ENCODE data around the gene GASK1A.

GASK1A gene

DNA sequence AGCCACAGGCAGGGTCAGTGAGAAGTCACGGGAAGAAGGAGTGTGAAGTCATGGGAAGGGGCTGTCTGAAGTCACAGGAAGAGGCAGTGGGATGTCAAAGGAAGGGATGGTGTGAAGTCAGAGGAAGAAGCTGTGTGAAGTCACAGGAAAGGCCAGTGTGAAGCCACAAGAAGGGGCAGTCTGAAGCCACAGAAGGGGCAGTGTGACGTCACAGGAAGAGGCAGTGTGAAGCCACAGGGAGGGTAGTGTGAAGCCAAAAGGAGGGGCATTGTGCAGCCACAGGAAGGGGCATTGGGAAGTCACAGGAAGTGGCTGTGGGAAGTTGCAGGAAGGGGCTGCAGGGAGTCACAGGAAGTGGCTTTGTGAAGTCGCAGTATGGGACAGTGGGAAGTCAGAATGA lies 35.1 kb downstream of the GASK1A start:
- no peak overlapping the region for H3K27ac ChIP-seq
- TF ChIP-seq, protein P1, sequence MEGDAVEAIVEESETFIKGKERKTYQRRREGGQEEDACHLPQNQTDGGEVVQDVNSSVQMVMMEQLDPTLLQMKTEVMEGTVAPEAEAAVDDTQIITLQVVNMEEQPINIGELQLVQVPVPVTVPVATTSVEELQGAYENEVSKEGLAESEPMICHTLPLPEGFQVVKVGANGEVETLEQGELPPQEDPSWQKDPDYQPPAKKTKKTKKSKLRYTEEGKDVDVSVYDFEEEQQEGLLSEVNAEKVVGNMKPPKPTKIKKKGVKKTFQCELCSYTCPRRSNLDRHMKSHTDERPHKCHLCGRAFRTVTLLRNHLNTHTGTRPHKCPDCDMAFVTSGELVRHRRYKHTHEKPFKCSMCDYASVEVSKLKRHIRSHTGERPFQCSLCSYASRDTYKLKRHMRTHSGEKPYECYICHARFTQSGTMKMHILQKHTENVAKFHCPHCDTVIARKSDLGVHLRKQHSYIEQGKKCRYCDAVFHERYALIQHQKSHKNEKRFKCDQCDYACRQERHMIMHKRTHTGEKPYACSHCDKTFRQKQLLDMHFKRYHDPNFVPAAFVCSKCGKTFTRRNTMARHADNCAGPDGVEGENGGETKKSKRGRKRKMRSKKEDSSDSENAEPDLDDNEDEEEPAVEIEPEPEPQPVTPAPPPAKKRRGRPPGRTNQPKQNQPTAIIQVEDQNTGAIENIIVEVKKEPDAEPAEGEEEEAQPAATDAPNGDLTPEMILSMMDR (conservative IDR thresholded peaks at IDR 0.05), result no peak

DNA sequence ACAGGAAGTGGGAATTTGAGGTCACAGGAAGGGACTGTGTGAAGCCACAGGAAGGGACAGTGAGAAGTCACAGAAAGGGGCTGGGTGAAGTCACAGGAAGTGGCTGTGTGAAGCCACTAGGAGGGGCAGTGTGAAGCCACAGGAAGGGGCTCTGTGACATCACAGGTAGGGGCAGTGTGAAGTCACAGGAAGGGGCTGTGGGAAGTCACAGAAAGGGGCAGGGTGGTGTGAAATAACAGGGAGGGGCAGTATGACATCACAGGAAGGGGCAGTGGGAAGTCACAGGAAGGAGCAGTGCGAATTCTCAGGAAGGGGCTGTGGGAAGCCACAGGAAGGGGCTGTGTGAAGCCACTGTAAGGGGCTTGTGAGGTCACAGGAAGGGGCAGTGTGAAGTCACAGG lies 35.8 kb downstream of the GASK1A start:
- no peak overlapping the region for H3K27ac ChIP-seq
- TF ChIP-seq, protein P1 (conservative IDR thresholded peaks at IDR 0.05), result no peak

DNA sequence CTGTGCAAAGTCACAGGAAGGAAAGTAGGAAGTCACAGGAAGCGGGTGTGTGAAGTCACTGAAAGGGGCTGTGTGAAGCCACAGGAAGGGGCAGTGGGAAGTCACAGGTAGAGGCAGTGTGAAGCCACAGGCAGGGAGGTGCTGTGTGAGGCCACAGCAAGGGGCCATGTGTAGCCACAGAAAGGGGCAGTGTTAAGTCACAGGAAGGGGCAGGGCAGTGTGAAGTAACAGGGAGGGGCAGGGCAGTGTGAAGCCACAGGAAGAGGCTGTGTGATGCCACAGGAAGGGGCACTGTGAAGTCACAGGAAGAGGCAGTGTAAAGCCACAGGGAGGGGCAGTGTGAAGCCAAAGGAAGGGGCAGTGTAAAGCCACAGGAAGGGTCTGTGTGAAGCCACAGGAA lies 36.5 kb downstream of the GASK1A start:
- H3K27ac ChIP-seq, result no peak overlapping the region
- TF ChIP-seq, protein P1 (conservative IDR thresholded peaks at IDR 0.05), result no peak

DNA sequence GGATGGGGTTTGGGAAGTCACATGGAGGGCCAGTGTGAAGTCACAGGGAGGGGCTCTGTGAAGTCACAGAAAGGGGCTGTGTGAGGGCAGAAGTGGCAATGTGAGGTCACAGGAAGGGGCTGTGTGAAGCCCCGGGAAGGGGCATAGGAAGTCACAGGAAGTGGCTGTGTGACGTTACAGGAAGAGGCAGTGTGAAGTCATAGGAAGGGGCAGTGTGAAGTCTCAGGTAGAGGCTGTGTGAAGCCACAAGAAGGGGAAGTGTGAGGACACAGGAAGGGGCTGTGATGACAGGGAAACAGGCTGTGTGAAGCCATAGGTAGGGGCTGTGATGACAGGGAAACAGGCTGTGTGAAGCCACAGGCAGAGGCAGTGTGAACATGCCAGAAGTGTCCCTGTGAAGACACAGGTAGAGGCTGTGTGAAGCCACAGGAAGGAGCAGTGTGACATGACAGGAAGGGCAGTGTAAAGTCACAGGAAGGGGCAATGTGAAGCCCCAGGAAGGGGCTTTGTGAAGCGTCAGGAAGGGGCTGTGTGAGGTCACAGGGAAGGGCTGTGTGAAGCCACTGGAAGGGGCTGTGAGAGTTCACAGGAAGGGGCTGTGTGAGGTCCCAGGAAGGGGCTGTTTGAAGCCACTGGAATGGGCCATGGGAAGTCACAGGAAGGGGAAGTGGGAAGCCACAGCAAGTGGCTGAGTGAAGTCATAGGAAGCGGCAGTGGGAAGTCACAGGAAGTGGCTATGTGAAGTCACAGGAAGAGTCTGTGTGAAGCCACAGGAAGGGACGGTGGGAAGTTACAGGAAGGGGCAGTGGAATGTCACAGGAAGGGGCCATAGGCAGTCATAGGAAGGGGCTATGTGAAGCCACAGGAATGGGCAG lies 37.1 kb downstream of the GASK1A start:
- no peak overlapping the region for H3K27ac ChIP-seq
- TF ChIP-seq, protein P1 (conservative IDR thresholded peaks at IDR 0.05), result no peak

DNA sequence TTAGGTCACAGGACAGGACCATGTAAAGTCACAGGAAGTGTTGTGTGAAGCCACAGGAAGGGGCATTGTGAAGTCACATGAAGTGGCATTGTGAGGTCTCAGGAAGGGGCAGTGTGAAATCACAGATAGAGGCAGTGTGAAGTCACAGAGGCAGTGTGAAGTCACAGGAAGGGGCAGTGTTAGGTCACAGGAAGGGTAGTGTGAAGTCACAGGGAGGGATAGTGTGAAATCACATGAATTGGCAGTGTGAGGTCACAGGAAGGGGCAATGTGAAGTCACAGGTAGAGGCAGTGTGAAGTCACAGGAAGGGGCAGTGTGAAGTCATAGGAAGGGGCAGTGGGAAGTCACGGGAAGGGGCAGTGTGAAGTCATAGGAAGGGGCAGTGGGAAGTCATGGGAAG lies 37.9 kb downstream of the GASK1A start:
- TF ChIP-seq, protein P1 (conservative IDR thresholded peaks at IDR 0.05), result no peak
- no peak overlapping the region for H3K27ac ChIP-seq

DNA sequence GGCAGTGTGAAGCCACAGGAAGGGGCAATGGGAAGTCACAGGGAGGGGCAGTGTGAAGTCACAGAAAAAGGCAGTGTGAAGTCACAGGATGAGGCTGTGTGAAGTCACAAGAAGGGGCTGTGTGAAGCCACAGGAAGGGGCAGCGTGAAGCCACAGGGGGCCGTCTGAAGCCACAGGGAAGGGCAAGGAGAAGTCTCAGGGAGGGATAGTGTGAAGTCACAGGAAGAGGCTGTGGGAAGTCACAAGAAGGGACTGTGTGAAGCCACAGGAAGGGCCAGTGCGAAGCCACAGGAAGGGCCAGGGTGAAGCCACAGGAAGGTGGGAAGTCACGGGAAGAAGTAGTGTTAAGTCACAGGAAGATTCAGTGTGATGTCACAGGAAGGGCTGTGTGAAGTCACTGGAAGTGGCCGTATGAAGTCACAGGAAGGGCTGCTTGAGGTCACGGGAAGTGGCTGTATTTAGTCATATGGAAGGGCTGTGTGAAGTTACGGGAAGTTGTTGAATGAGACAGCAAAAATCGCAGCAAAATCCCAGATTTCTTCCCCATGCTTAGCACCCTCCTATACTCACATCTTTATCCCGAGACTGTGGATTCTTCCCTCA lies 38.6 kb downstream of the GASK1A start:
- TF ChIP-seq, protein P1 (conservative IDR thresholded peaks at IDR 0.05), result no peak
- H3K27ac ChIP-seq, result no peak overlapping the region

DNA sequence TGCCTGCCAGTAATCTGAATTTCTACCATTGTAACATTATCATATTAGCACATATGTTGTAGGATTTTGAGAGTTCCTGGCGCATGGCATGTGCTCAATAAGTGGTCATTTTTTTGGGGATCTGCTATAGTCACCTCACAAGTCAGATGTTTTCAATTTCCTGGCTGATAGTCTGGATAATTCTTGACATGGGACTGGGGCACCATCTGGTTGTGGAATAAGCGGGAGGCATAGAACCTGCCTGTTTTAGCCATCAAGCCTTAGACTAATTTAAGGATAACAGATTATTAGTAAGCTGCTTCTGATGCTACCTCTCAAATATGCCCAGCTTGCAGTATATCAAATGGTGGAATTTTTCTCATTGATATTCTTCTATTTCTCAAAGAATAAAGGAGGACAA lies 39.1 kb downstream of the GASK1A start:
- TF ChIP-seq, protein P1 (conservative IDR thresholded peaks at IDR 0.05), result no peak
- no peak overlapping the region for H3K27ac ChIP-seq
